ENCODE data around the gene IRAK4. TPM values are rescaled to one million over a fixed set of nuclear protein-coding genes. Genes with fewer than 3 reads are reported as not detected.
"Not testable (repeated sequence)": the region's sequence is repeated elsewhere in the genome, so short reads cannot be mapped to it uniquely, and the experiment has no call there.

The IRAK4 gene
- 33.2 and 38.1 TPM in 2 replicates for total RNA-seq

- intact Hi-C loops (cut with micrococcal nuclease) = loop anchor here (1.0 kb wide), 3 partner anchors 17 to 77 kb away; partner anchors contain the start of genes TMEM117 and TWF1
Observed at GRCh38 chr12:43758728-43759563, at the start of gene IRAK4, which contains the start of gene PUS7L. IRAK4 (plus strand) TSS chr12:43758951; CDS start chr12:43768112, 9,161 bp downstream. PUS7L (minus strand) TSS chr12:43758790; CDS start chr12:43755245, 3,545 bp downstream.

GRCh38 chr12:43711348-43711747, 47.4 kb upstream of the IRAK4 start:
- intact Hi-C loops (cut with micrococcal nuclease) = no loop called here

GRCh38 chr12:43722621-43723020, 36.1 kb upstream of the IRAK4 start:
- intact Hi-C loops (cut with micrococcal nuclease) = no loop called here

GRCh38 chr12:43723134-43723533, 35.6 kb upstream of the IRAK4 start:
- intact Hi-C loops (cut with micrococcal nuclease) = no loop called here

- intact Hi-C loops (cut with micrococcal nuclease) = loop anchor here (5.0 kb wide), 1 partner anchor 276 kb away; no protein-coding TSS in a partner anchor
Observed at GRCh38 chr12:43728117-43728516, 30.6 kb upstream of the IRAK4 start.

GRCh38 chr12:43728698-43729097, 30.1 kb upstream of the IRAK4 start:
- intact Hi-C loops (cut with micrococcal nuclease) = loop anchor here (5.0 kb wide), 1 partner anchor 276 kb away; no protein-coding TSS in a partner anchor

GRCh38 chr12:43730283-43730682, 28.5 kb upstream of the IRAK4 start:
- intact Hi-C loops (cut with micrococcal nuclease) = no loop called here

GRCh38 chr12:43733687-43734086, 25.1 kb upstream of the IRAK4 start:
- intact Hi-C loops (cut with micrococcal nuclease) = no loop called here

GRCh38 chr12:43736927-43737440, 21.8 kb upstream of the IRAK4 start:
- intact Hi-C loops (cut with micrococcal nuclease) = no loop called here

- intact Hi-C loops (cut with micrococcal nuclease) = no loop called here
Observed at GRCh38 chr12:43737646-43738045, 21.1 kb upstream of the IRAK4 start.

GRCh38 chr12:43740511-43741100, 18.1 kb upstream of the IRAK4 start:
- intact Hi-C loops (cut with micrococcal nuclease) = no loop called here

- intact Hi-C loops (cut with micrococcal nuclease) = no loop called here
Observed at GRCh38 chr12:43742106-43742505, 16.6 kb upstream of the IRAK4 start.

GRCh38 chr12:43744826-43745225, 13.9 kb upstream of the IRAK4 start:
- intact Hi-C loops (cut with micrococcal nuclease) = no loop called here

- intact Hi-C loops (cut with micrococcal nuclease) = no loop called here
Observed at GRCh38 chr12:43749016-43749415, 9.7 kb upstream of the IRAK4 start.

- intact Hi-C loops (cut with micrococcal nuclease) = no loop called here
Observed at GRCh38 chr12:43750814-43751213, 7.9 kb upstream of the IRAK4 start.

- intact Hi-C loops (cut with micrococcal nuclease) = not testable (repeated sequence)
Observed at GRCh38 chr12:43751360-43751759, 7.4 kb upstream of the IRAK4 start.

GRCh38 chr12:43754015-43754414, 4.7 kb upstream of the IRAK4 start:
- intact Hi-C loops (cut with micrococcal nuclease) = no loop called here

- intact Hi-C loops (cut with micrococcal nuclease) = no loop called here
Observed at GRCh38 chr12:43758247-43758727, 464 bp upstream of the IRAK4 start.

- intact Hi-C loops (cut with micrococcal nuclease) = no loop called here
Observed at GRCh38 chr12:43760396-43760795, 1.6 kb downstream of the IRAK4 start.

- intact Hi-C loops (cut with micrococcal nuclease) = no loop called here
Observed at GRCh38 chr12:43761500-43761899, 2.7 kb downstream of the IRAK4 start.

GRCh38 chr12:43762596-43762995, 3.8 kb downstream of the IRAK4 start:
- intact Hi-C loops (cut with micrococcal nuclease) = no loop called here

GRCh38 chr12:43763769-43764168, 5.0 kb downstream of the IRAK4 start:
- intact Hi-C loops (cut with micrococcal nuclease) = no loop called here
